ENCODE measurements around the gene CLIC3. TPM values are rescaled to one million over a fixed set of nuclear protein-coding genes. Genes with fewer than 3 reads are reported as not detected.

The CLIC3 gene
- total RNA-seq, result 1 to 10 TPM; 2.0 to 6.4 TPM
- 1 to 10 TPM in 1 of 2 donors, under 1 TPM in 1; 0.35 to 2.0 TPM for polyA plus RNA-seq (ENCODE audit: insufficient read length in 2 of 2)
- long read RNA-seq, donor 1, partial matches to known transcripts, result 0 of 2 reads
- long read RNA-seq, donor 1, other reads (novel, unspliced or antisense), result 0 of 2 reads
- long read RNA-seq, donor 2, result 0 reads
- long read RNA-seq, donor 3, result 0 reads
- long read RNA-seq, donor 4, transcript CLIC3-203 (6 exons, 1,017 nt), result major isoform, 65 of 79 reads
- long read RNA-seq, donor 4, partial matches to known transcripts, result 13 of 79 reads
- long read RNA-seq, donor 4, other reads (novel, unspliced or antisense), result 0 of 79 reads

GRCh38 chr9:136996361-136997292 is at the start of gene CLIC3:
TSS of gene CLIC3 (minus strand) at chr9:136996568. CDS start at chr9:136996543, 25 bp downstream.
- Histone ChIP-seq H3K27me3 (ENCODE audit: control insufficient read depth, insufficient read depth, low read length) (peaks cover 17% of the 10 kb centered on the region), H3K9me3 (ENCODE audit: control insufficient read depth, insufficient read depth, low read length) (no peaks in the 10 kb centered on the region), H3K36me3 (ENCODE audit: control insufficient read depth, insufficient read depth, low read length) (peaks cover 36% of the 10 kb centered on the region), H3K4me1 (ENCODE audit: control insufficient read depth, insufficient read depth, low read length) (peaks cover 51% of the 10 kb centered on the region), H3K4me3 (ENCODE audit: low read depth, low read length) (no peak within 1 kb of the TSS), H3K27ac (ENCODE audit: low read depth, low read length) (peak within 1 kb of the TSS; percentile 8)
- WGBS (ENCODE audit: insufficient coverage), result 29% methylated on average over 32 of the region's 35 CpGs
- no peak for DNase-seq (ENCODE audit: low read depth in 4 of 6, low spot score in 6 of 6)

GRCh38 chr9:137045294-137046087 is 49.1 kb upstream of the CLIC3 start:
- H3K4me1 ChIP-seq (ENCODE audit: control insufficient read depth, insufficient read depth, low read length), result peaks cover 75% of the 10 kb centered on the region
- peak overlapping the region; percentile 68 for H3K4me3 ChIP-seq (ENCODE audit: low read depth, low read length)
- no peaks in the 10 kb centered on the region for H3K9me3 ChIP-seq (ENCODE audit: control insufficient read depth, insufficient read depth, low read length)
- no peak overlapping the region for H3K27ac ChIP-seq (ENCODE audit: low read depth, low read length)
- peaks cover 53% of the 10 kb centered on the region for H3K36me3 ChIP-seq (ENCODE audit: control insufficient read depth, insufficient read depth, low read length)
- peaks cover 23% of the 10 kb centered on the region for H3K27me3 ChIP-seq (ENCODE audit: control insufficient read depth, insufficient read depth, low read length)
- 2% methylated on average over 96 of the region's 96 CpGs for WGBS (ENCODE audit: insufficient coverage)
- DNase-seq (ENCODE audit: low read depth in 4 of 6, low spot score in 6 of 6), result peak in 2 of 6 donors; percentile 39 to 71

GRCh38 chr9:137044502-137045177 is 48.3 kb upstream of the CLIC3 start:
- Histone ChIP-seq H3K27ac (ENCODE audit: low read depth, low read length) (no peak overlapping the region), H3K4me3 (ENCODE audit: low read depth, low read length) (peak overlapping the region; percentile 57), H3K4me1 (ENCODE audit: control insufficient read depth, insufficient read depth, low read length) (peaks cover 66% of the 10 kb centered on the region), H3K9me3 (ENCODE audit: control insufficient read depth, insufficient read depth, low read length) (no peaks in the 10 kb centered on the region), H3K27me3 (ENCODE audit: control insufficient read depth, insufficient read depth, low read length) (peaks cover 19% of the 10 kb centered on the region), H3K36me3 (ENCODE audit: control insufficient read depth, insufficient read depth, low read length) (peaks cover 59% of the 10 kb centered on the region)
- 41% methylated on average over 15 of the region's 18 CpGs for WGBS (ENCODE audit: insufficient coverage)
- DNase-seq (ENCODE audit: low read depth in 4 of 6, low spot score in 6 of 6), result no peak

- DNase-seq (ENCODE audit: low read depth in 4 of 6, low spot score in 6 of 6), result no peak
- WGBS (ENCODE audit: insufficient coverage), result 73% methylated on average over 12 of the region's 12 CpGs
- no peak overlapping the region for H3K4me3 ChIP-seq (ENCODE audit: low read depth, low read length)
Observed at GRCh38 chr9:137044037-137044436, 47.7 kb upstream of the CLIC3 start.

GRCh38 chr9:137042751-137043727 is 46.7 kb upstream of the CLIC3 start:
- DNase-seq (ENCODE audit: low read depth in 4 of 6, low spot score in 6 of 6), result no peak
- Histone ChIP-seq H3K4me3 (ENCODE audit: low read depth, low read length) (no peak overlapping the region), H3K27ac (ENCODE audit: low read depth, low read length) (no peak overlapping the region), H3K36me3 (ENCODE audit: control insufficient read depth, insufficient read depth, low read length) (peaks cover 68% of the 10 kb centered on the region), H3K4me1 (ENCODE audit: control insufficient read depth, insufficient read depth, low read length) (peaks cover 52% of the 10 kb centered on the region), H3K27me3 (ENCODE audit: control insufficient read depth, insufficient read depth, low read length) (peaks cover 7% of the 10 kb centered on the region), H3K9me3 (ENCODE audit: control insufficient read depth, insufficient read depth, low read length) (no peaks in the 10 kb centered on the region)
- WGBS (ENCODE audit: insufficient coverage), result 74% methylated on average over 28 of the region's 36 CpGs

More at GRCh38 chr9:137044037-137044436, 47.7 kb upstream of the CLIC3 start:
- Histone ChIP-seq H3K36me3 (ENCODE audit: control insufficient read depth, insufficient read depth, low read length) (peaks cover 63% of the 10 kb centered on the region), H3K4me1 (ENCODE audit: control insufficient read depth, insufficient read depth, low read length) (peaks cover 60% of the 10 kb centered on the region), H3K27me3 (ENCODE audit: control insufficient read depth, insufficient read depth, low read length) (peaks cover 13% of the 10 kb centered on the region), H3K27ac (ENCODE audit: low read depth, low read length) (no peak overlapping the region), H3K9me3 (ENCODE audit: control insufficient read depth, insufficient read depth, low read length) (no peaks in the 10 kb centered on the region)

GRCh38 chr9:137041124-137041523 is 44.8 kb upstream of the CLIC3 start:
- no peak overlapping the region for H3K4me3 ChIP-seq (ENCODE audit: low read depth, low read length)
- H3K36me3 ChIP-seq (ENCODE audit: control insufficient read depth, insufficient read depth, low read length), result peaks cover 84% of the 10 kb centered on the region
- no peaks in the 10 kb centered on the region for H3K9me3 ChIP-seq (ENCODE audit: control insufficient read depth, insufficient read depth, low read length)
- no peak for DNase-seq (ENCODE audit: low read depth in 4 of 6, low spot score in 6 of 6)
- H3K27me3 ChIP-seq (ENCODE audit: control insufficient read depth, insufficient read depth, low read length), result no peaks in the 10 kb centered on the region
- peaks cover 34% of the 10 kb centered on the region for H3K4me1 ChIP-seq (ENCODE audit: control insufficient read depth, insufficient read depth, low read length)
- H3K27ac ChIP-seq (ENCODE audit: low read depth, low read length), result no peak overlapping the region
- WGBS (ENCODE audit: insufficient coverage), result 50% methylated on average over 8 of the region's 16 CpGs

GRCh38 chr9:137040568-137040967 is 44.2 kb upstream of the CLIC3 start:
- WGBS (ENCODE audit: insufficient coverage), result 88% methylated on average over 23 of the region's 23 CpGs
- Histone ChIP-seq H3K27ac (ENCODE audit: low read depth, low read length) (no peak overlapping the region), H3K27me3 (ENCODE audit: control insufficient read depth, insufficient read depth, low read length) (no peaks in the 10 kb centered on the region), H3K4me1 (ENCODE audit: control insufficient read depth, insufficient read depth, low read length) (peaks cover 36% of the 10 kb centered on the region), H3K4me3 (ENCODE audit: low read depth, low read length) (no peak overlapping the region), H3K36me3 (ENCODE audit: control insufficient read depth, insufficient read depth, low read length) (peaks cover 86% of the 10 kb centered on the region), H3K9me3 (ENCODE audit: control insufficient read depth, insufficient read depth, low read length) (no peaks in the 10 kb centered on the region)
- no peak for DNase-seq (ENCODE audit: low read depth in 4 of 6, low spot score in 6 of 6)

- Histone ChIP-seq H3K9me3 (ENCODE audit: control insufficient read depth, insufficient read depth, low read length) (no peaks in the 10 kb centered on the region), H3K4me1 (ENCODE audit: control insufficient read depth, insufficient read depth, low read length) (peaks cover 36% of the 10 kb centered on the region), H3K36me3 (ENCODE audit: control insufficient read depth, insufficient read depth, low read length) (peaks cover 83% of the 10 kb centered on the region), H3K27ac (ENCODE audit: low read depth, low read length) (no peak overlapping the region), H3K27me3 (ENCODE audit: control insufficient read depth, insufficient read depth, low read length) (no peaks in the 10 kb centered on the region), H3K4me3 (ENCODE audit: low read depth, low read length) (no peak overlapping the region)
- DNase-seq (ENCODE audit: low read depth in 4 of 6, low spot score in 6 of 6), result no peak
- WGBS (ENCODE audit: insufficient coverage), result 86% methylated on average over 17 of the region's 32 CpGs
Observed at GRCh38 chr9:137039611-137040366, 43.4 kb upstream of the CLIC3 start.
